Endothelial cell of umbilical vein (primary cell): ENCODE data around the gene FGFBP2. TPM values are rescaled to one million over a fixed set of nuclear protein-coding genes. Genes with fewer than 3 reads are reported as not detected.

Experiments
- BruUV-seq: library from RNA; stranded (reverse); fragments of 400-500 nt; replicated peaks from 2 replicates; lab custom pipeline; 2021; lab: Mats Ljungman, UMichigan
- CTCF ChIA-PET: fragments of 300-600, 350-600 bp; sonication (Branson Sonifier 250); formaldehyde crosslinking; loops from one replicate; lab custom pipeline; 2021; ENCODE audit warnings: antibody characterized with exemption, inconsistent platforms; lab: Charles Lee
- POLR2A ChIA-PET: fragments of 300-600, 350-600 bp; sonication (Branson Sonifier 250); formaldehyde crosslinking; loops from one replicate; lab custom pipeline; 2021; ENCODE audit warnings: antibody characterized with exemption, inconsistent platforms; lab: Charles Lee
- DNase-seq: peaks from one replicate; pipeline ENCODE4 v3.0.0-alpha.2; 2011; ENCODE audit warnings: low read depth, low spot score
- FAIRE-seq: peaks from 2 replicates; lab custom pipeline; 2011; peaks lifted over from hg19 to GRCh38; lab: Jason Lieb, UNC
- H2AFZ ChIP-seq: 2 replicates; pipeline ENCODE4 v1.6.0; 2012; ENCODE audit warnings: low read depth, low read length, control low read depth, inconsistent platforms
- H3K27ac ChIP-seq: 2 replicates; pipeline ENCODE4 v1.5.1; 2011; ENCODE audit warnings: low read depth, mild to moderate bottlenecking, control low read depth, low read length, moderate library complexity; ENCODE audit not compliant: insufficient read depth
- H3K27me3 ChIP-seq, 2 experiments: 2 replicates each; pipeline versions ENCODE4 v1.6.0 to v1.6.1; 2011; ENCODE audit warnings: low read length in 2 of 2, mixed read lengths in 1 of 2; ENCODE audit not compliant: control insufficient read depth in 2 of 2, insufficient read depth in 2 of 2
- H3K36me3 ChIP-seq, 2 experiments: 2 replicates in 1 of 2; 3 replicates in 1 of 2; pipeline ENCODE4 v1.5.1; 2011; ENCODE audit warnings: low read length in 2 of 2, mild to moderate bottlenecking in 1 of 2, moderate library complexity in 1 of 2; ENCODE audit not compliant: control insufficient read depth in 2 of 2, insufficient read depth in 2 of 2; ENCODE audit errors: extremely low read depth in 1 of 2
- H3K4me1 ChIP-seq: 3 replicates; pipeline ENCODE4 v1.5.1; 2011; ENCODE audit warnings: mild to moderate bottlenecking, low read length; ENCODE audit not compliant: control insufficient read depth, insufficient read depth; ENCODE audit errors: extremely low read depth
- H3K4me2 ChIP-seq: 2 replicates; pipeline ENCODE4 v1.6.1; 2011; ENCODE audit warnings: low read length, control low read depth, mixed read lengths; ENCODE audit not compliant: insufficient read depth
- H3K4me3 ChIP-seq, 3 experiments: fragments of 200-600 bp in 1 of 3; sonication (generic), shearing (Covaris generic) in 1 of 3; replicated peaks in 1 of 3; 2 replicates each; pipeline ENCODE4 v1.5.1; 2011 to 2016; ENCODE audit warnings: control low read depth in 3 of 3, low read length in 3 of 3, mild to moderate bottlenecking in 2 of 3, inconsistent platforms in 1 of 3, low read depth in 1 of 3, moderate library complexity in 1 of 3; ENCODE audit not compliant: insufficient read depth in 1 of 3
- H3K79me2 ChIP-seq: 2 replicates; pipeline ENCODE4 v1.6.0; 2012; ENCODE audit warnings: low read length, inconsistent platforms; ENCODE audit not compliant: control insufficient read depth, insufficient read depth
- H3K9ac ChIP-seq: replicated peaks from 2 replicates; pipeline ENCODE3; 2011; ENCODE audit warnings: low read length, control low read depth; ENCODE audit not compliant: insufficient read depth; ENCODE audit errors: extremely low read depth
- H3K9me1 ChIP-seq: replicated peaks from 3 replicates; pipeline ENCODE4 v1.6.0; 2011; ENCODE audit warnings: mild to moderate bottlenecking, low read length; ENCODE audit not compliant: control insufficient read depth, insufficient read depth; ENCODE audit errors: extremely low read depth
- H3K9me3 ChIP-seq: replicated peaks from 2 replicates; pipeline ENCODE4 v1.5.1; 2012; ENCODE audit warnings: low read length, inconsistent platforms; ENCODE audit not compliant: control insufficient read depth, insufficient read depth
- H4K20me1 ChIP-seq: replicated peaks from 2 replicates; pipeline ENCODE3; 2011; ENCODE audit warnings: mild to moderate bottlenecking, low read length; ENCODE audit not compliant: control insufficient read depth, insufficient read depth; ENCODE audit errors: extremely low read depth
- EZH2 ChIP-seq: IDR thresholded peaks from 2 replicates; pipeline ENCODE4 v1.6.1; 2012; ENCODE audit warnings: borderline replicate concordance, low read depth, mild to moderate bottlenecking, moderate library complexity, low read length, inconsistent platforms; ENCODE audit not compliant: severe bottlenecking
- FOS ChIP-seq: IDR thresholded peaks from 2 replicates; pipeline ENCODE4 v1.6.1; 2011; ENCODE audit warnings: mild to moderate bottlenecking, low read length, moderate library complexity, borderline replicate concordance; ENCODE audit not compliant: insufficient read depth
- GATA2 ChIP-seq: IDR thresholded peaks from 2 replicates; pipeline ENCODE4 v1.7.0; 2011; ENCODE audit warnings: low read depth, mild to moderate bottlenecking, moderate library complexity, mixed read lengths, low read length; ENCODE audit not compliant: insufficient read length, insufficient read depth
- JUN ChIP-seq: IDR thresholded peaks from 2 replicates; pipeline ENCODE4 v1.6.1; 2011; ENCODE audit warnings: borderline replicate concordance, low read depth; ENCODE audit not compliant: insufficient read length, insufficient read depth
- MYC ChIP-seq: IDR thresholded peaks from one replicate; pipeline ENCODE4 v1.6.1; 2011; ENCODE audit warnings: mild to moderate bottlenecking, low read depth, low read length
- POLR2A ChIP-seq: IDR thresholded peaks from 2 replicates; pipeline ENCODE4 v1.6.1; 2012; ENCODE audit warnings: low read depth, mild to moderate bottlenecking, control low read depth, low read length
- POLR2AphosphoS5 ChIP-seq: IDR thresholded peaks from 2 replicates; pipeline ENCODE4 v1.6.1; 2012; ENCODE audit warnings: low read depth, mild to moderate bottlenecking, control low read depth, low read length, moderate library complexity; ENCODE audit not compliant: insufficient read depth
- dilution Hi-C: fragments of 300-500 bp; cut with MboI; formaldehyde crosslinking; loops from one replicate; pipeline ENCODE4 v1.15.0; 2019; ENCODE audit warnings: low sequenced_read_pairs; ENCODE audit not compliant: extremely low pct_ligation_motif_present
- intact Hi-C: fragments of 100-400 bp; cut with micrococcal nuclease; formaldehyde crosslinking; loops from one replicate; pipeline ENCODE4 v1.10.0; 2022
- polyA plus RNA-seq, 4 experiments: library from polyadenylated mRNA; depleted of rRNA in 3 of 4; stranded (reverse) in 3 of 4; unstranded in 1 of 4; fragments of >200 nt; gene quantifications; 2 replicates each; pipeline versions ENCODE4 v1.2.1 to v1.2.3, GENCODE V29; 2011 to 2012; ENCODE audit warnings: missing spikeins in 1 of 4
- total RNA-seq: library from RNA; stranded (reverse); gene quantifications from 2 replicates; pipeline ENCODE4 v1.2.3, GENCODE V29; 2021
- TF ChIP-seq, protein P1 (sequence below), 2 donors: IDR thresholded peaks; 1 replicate in 1 of 2; 2 replicates in 1 of 2; pipeline ENCODE4 v1.5.1; 2011; ENCODE audit warnings: low read length in 2 of 2, mild to moderate bottlenecking in 2 of 2, moderate library complexity in 2 of 2, control low read depth in 1 of 2, inconsistent platforms in 1 of 2, low read depth in 1 of 2; ENCODE audit not compliant: insufficient read depth in 1 of 2; ENCODE audit errors: extremely low read depth in 1 of 2
- TF ChIP-seq, protein P2 (sequence below): IDR thresholded peaks from 2 replicates; pipeline ENCODE4 v1.6.1; 2011; ENCODE audit not compliant: insufficient read depth, insufficient read length

Gene FGFBP2
- total and polyA plus RNA-seq, 2 donors (not counting 3 experiments of a cell fraction or from before 2014, with no cell fraction given): not detected

DNA sequence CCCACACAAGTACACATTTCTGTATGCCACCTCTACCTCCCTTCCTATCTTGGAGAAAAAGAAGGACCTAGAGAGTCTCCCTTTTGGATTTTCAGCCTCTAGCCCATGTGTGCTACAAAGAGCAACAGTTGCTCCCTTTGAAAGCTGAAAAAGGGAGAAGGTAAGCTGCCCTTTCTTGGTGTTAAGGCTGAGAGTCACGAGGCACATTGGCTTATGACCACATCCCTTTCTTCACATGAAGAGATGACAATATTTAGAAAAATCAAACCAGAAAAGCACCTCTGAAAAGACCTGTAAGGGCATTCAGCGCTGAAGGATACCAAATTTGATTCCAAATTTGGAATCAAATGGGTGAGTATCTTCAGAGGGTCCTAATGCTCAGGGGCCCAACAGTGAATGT, 18.1 kb downstream of the FGFBP2 start:
- no peaks in the 10 kb centered on the region for H3K9me3 ChIP-seq
- BruUV-seq: no TSS peak
- ChIA-PET CTCF (no interaction called here), POLR2A (no interaction called here)
- peaks cover 2 to 3% of the 10 kb centered on the region in 2 experiments for H3K27me3 ChIP-seq
- H3K4me2 ChIP-seq: no peak overlapping the region
- no peak overlapping the region for H3K27ac ChIP-seq
- H4K20me1 ChIP-seq: no peaks in the 10 kb centered on the region
- dilution Hi-C loops (no loop called here), intact Hi-C loops (no loop called here)
- H3K36me3 ChIP-seq: no peaks in the 10 kb centered on the region
- no peak overlapping the region for H2AFZ ChIP-seq
- FAIRE-seq (no peak), DNase-seq (no peak)
- no peak overlapping the region for H3K9ac ChIP-seq
- TF ChIP-seq JUN (no peak), FOS (no peak), MYC (no peak), POLR2AphosphoS5 (no peak), POLR2A (no peak), GATA2 (no peak), EZH2 (no peak)
- TF ChIP-seq, protein P1, sequence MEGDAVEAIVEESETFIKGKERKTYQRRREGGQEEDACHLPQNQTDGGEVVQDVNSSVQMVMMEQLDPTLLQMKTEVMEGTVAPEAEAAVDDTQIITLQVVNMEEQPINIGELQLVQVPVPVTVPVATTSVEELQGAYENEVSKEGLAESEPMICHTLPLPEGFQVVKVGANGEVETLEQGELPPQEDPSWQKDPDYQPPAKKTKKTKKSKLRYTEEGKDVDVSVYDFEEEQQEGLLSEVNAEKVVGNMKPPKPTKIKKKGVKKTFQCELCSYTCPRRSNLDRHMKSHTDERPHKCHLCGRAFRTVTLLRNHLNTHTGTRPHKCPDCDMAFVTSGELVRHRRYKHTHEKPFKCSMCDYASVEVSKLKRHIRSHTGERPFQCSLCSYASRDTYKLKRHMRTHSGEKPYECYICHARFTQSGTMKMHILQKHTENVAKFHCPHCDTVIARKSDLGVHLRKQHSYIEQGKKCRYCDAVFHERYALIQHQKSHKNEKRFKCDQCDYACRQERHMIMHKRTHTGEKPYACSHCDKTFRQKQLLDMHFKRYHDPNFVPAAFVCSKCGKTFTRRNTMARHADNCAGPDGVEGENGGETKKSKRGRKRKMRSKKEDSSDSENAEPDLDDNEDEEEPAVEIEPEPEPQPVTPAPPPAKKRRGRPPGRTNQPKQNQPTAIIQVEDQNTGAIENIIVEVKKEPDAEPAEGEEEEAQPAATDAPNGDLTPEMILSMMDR (IDR thresholded peaks at IDR 0.05; ENCODE audit: extremely low read depth in 1 of 2, insufficient read depth in 1 of 2, low read depth in 1 of 2, low read length in 2 of 2): no peak
- TF ChIP-seq, protein P2, sequence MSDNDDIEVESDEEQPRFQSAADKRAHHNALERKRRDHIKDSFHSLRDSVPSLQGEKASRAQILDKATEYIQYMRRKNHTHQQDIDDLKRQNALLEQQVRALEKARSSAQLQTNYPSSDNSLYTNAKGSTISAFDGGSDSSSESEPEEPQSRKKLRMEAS: no peak
- no peaks in the 10 kb centered on the region for H3K4me1 ChIP-seq
- H3K9me1 ChIP-seq: no peaks in the 10 kb centered on the region
- H3K79me2 ChIP-seq: no peaks in the 10 kb centered on the region
- no peak overlapping the region for H3K4me3 ChIP-seq
